GM18870 (cell line): Measurements from ENCODE around the gene ASPG.

Experiments
- ATAC-seq: cut with Tn5 transposase; IDR thresholded peaks from one replicate; pipeline ENCODE4 v1.9.1; 2021; ENCODE audit warnings: moderate library complexity; ENCODE audit not compliant: unreplicated experiment

ASPG gene

DNA sequence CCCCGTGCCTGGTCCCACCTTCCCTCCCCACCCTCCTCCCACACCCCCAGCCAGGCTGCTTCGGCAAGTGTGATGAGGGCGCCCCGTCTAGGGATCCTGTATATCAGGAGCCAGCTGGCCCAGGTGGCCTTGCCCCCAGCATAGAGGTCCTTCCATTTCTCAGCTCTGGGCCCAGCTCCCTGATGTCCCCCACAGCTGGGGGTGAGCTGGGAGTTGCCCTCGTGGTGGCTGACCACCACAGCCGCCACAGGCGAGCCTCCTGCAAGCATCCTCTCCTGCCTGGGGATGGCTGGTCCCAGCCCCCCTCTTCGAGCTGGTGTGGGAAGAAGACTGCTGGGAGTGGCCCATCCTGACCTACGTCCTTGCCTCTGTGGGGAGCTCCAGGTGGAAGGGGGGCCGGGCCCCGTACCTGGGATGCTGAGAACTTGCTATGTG, 7.4 kb downstream of the ASPG start:
- no peak for ATAC-seq

DNA sequence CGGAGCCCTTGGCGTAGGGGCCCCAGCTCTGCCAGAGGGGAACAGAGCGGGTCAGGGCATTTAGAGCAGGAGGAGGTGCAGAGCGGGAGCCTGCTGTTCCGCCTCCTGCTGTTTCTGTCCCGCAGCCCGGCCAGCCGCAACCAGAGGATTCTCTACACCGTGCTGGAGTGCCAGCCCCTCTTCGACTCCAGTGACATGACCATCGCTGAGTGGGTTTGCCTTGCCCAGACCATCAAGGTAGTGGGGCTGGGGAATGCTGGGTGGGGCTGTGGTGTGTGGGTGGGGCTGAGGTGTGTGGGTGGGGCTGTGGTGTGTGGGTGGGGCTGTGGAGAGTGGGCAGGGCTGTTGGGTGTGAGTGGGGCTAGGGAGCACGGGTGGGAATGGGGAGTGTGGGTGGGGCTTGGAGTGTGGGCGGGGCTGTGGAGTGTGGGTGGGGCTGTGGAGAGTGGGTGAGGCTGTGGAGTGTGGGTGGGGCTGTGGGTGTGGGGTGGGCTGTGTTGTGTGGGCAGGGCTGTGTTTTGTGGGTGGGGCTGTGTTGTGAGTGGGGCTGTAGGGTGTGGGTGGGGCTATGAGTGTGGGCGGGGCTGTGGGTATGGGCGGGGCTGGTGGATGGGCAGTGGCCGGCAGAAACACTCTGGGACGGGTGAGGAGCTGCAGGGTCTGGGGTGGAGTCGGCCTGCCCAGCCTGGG, 8.0 kb downstream of the ASPG start:
- ATAC-seq, result no peak

DNA sequence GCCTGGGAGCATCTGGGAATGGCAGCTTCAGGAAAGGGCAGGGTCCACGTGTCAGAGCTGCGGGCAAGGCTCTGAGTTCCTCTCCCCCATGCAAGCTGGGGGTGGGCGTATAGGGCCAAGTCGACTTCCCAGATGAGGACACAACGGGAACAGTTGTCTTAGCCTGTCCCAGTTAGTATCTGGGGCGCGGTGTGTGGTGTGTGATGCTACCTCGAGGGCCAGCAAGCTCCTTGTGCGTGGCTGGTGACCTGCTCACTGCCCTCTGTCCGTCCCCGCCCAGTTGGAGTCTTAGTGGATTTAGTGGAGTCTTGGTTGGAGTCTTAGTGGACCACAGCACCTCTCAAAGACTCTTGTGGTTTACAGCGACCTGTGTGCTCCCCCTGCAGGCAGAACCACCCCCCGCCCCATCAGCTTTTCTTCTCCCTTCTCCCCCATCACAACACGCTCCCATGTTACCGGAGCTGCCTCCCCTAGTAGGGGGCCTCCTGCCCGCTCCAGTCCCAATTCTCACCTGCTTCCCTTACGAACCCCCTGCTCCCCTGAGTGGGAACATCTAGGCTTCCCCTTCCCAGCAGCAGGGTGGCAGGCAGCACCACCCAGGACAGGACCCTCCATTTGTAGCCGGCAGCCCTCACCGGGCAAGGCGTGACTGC, 8.7 kb downstream of the ASPG start:
- no peak for ATAC-seq

DNA sequence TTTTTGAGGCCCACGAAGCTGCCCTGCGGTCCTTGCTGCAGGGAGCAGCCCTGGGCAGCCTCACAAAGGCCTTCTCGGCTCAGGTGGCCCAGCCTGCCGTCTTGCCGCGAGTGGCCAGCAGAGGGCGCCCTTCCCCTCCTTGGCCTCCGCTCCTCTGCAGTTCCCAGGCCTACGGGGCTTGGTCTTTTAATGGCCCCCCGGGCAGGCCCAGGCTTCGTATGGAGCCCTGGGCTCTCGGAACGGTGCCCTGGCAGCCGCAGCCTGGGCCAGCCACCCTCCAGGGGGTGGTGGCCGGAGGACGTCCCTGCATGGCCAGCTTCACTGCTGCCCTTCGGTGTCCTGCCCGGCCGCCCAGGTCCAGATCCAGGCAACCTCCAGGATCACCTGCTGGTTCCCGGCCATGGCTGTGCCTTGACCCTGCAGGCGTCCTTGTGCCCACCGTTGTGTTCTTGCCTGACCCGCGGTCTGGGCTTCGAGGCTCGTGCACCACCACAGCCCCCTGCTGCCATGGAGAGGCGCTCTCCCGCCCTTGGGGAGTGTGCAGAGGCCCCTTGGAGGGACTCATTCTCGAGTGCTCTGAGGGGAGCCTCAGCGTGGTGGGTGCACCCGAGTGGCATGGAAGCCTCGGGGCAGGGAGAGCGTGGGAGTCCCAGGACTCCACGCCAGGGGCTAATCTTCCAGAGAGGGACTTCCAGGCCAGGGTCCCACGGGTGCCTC, 9.4 kb downstream of the ASPG start:
- no peak for ATAC-seq

DNA sequence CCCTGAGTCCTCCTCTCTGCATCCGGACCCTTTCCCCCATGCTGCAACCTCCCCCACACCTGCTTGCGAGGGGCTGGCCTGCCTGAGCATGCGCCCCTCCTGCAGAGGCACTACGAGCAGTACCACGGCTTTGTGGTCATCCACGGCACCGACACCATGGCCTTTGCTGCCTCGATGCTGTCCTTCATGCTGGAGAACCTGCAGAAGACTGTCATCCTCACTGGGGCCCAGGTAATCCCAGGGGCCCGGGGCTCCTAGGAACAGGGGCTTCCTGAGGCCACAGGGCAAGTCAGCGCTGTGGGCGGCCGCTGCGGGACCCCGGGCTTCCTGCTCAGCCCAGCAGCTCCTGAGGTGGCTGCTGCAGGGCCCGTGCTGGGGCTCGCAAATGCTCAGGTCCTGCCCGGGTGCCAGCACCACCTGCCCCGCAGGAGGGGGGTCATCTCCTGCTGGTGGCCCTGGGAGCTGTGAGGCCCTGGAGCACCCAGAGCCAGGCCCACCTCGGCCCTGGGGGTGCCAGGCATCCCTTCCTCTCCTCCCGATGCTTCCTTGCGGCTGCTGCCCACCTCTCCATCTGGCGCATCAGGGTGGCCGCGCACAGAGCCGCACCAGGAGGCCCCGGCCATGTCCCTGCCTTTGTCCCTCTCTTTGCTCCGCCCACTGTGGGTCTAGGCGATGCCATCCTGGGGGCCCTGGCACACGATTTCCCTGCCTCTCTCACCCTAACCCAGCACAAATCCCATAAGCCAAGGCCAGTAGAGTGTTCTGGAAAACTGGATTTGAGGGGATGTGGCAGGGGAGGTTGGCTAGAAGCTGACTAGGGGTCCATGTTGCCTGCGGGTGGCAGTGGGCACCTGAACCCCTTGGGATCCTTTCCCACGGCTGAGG, 10.2 kb downstream of the ASPG start:
- no peak for ATAC-seq

- ATAC-seq, result no peak
These were observed 10.8 kb downstream of the ASPG start for GRCh38 chr14:104096318-104096717.

DNA sequence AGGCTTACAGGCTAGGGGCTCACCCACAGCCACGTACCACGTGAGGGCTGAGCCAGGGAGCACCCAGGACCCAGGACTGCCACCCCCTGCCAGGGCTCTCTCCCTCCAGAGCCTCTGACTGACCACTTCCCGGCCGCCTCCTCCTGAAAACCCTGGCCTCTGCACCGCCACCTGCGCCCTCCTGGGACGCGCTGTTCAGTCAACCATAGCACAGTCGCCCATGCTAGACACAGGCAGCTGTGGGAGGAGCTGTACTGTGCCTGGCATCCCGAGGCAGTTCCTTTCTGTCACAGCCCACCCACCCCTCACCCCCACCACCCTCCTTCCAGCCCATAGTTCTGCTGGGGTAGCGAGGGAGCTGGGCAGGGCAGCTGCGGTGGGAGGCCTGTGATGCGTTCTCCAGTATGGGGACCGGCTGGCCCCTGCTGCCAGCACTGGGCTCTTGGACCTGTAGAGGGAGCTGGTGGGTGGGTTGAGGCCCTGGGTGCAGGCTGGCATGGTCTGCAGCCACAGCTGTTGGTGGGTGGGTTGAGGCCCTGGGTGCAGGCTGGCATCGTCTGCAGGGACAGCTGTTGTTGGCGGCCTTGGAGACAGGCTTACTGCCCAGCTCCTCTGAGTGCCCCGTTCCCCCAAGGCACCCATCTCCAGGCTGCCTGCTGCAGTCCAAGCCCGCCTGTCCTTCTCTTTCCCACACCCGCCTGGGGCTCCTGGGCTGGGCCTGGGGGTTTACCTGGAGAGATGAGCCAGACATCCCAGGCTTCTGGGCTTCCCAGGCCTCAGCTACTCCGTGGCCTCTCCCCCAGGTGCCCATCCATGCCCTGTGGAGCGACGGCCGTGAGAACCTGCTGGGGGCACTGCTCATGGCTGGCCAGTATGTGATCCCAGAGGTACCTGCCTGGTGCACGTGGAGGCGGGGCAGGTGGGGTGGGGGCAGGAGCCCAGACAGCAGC, 11.5 kb downstream of the ASPG start:
- ATAC-seq, result no peak

DNA sequence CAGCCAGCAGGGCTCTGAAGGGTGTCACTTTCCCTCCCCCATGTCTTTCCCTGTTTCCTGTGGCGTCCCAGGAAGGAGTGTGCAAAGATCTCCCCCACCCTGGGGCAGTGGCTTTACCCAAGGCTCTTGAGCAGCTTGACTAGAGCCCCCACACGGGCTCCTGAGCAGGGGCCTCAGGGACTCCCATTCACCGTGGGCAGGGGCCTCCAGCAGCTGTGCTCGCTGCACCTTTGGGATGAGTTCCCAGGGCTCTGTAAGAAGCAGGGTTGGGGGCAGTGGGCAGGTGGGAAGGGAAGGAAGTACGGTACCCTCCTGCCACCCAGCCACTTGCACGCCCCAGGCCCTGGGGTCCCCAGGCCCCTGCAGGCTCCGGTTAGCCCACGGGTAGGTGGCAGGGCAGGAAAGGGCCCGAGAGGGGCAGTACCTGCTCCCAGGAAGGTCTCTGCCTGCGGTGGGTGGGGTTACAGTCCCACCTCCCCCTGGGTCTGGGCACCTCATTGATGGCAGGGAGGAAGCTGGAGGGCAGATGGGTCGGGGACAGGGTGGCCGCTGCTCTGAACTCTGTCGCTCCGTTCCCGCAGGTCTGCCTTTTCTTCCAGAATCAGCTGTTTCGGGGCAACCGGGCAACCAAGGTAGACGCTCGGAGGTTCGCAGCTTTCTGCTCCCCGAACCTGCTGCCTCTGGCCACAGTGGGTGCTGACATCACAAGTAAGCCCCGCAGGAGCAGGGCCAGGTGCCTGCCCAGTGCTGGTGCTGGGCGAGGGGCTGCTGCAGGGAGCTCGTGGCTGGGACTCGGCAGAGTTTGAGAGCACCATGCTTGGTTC, 13.0 kb downstream of the ASPG start:
- ATAC-seq, result no peak

DNA sequence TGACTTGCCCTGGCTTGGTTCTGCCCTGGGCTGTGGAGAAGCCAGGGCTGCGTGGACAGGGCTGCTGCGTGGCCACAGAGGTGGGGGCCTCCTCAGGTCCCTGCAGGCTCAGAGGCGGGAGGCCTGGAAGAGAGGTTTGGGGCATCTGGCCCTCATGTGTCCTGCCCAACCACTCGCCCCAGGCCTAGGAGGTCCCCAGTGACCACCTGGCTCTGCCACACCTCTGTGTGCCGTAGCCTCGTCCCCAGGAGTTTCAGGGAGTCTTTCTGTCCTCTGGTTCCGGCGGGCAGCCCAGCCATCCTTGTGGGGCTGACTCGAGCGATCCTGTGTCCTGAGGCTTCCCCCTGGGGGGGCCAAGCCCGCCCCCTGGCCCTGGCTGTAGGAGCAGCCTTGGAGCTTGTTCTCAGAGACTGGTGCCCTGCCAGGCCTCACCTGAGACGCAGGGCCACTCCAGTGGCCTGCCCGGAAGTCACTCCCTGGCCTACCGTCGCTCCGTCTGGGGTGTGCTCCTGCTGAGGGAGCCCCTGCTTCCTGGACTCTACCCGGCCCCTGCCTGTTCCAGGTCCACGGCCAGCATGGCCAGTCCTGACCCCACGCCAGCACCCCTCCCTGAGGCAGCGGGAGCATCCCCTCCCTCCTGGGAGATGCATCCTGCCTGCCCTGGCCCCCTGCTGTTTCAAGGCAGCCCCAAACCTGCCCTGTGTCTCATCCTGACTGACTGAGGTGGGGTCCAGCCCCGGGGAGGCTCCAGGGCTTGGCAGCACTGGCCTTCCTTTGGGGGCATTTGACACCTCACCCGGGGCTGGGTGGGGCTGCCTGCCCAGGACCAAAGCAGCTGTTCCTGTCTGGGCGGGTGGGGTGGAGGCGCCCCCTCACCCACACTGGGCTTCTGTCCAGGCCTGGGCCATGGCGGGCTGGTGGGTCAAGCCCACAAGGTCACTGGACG, 13.9 kb downstream of the ASPG start:
- no peak for ATAC-seq

- ATAC-seq, result no peak
These were observed 14.9 kb downstream of the ASPG start for GRCh38 chr14:104100171-104101085.

DNA sequence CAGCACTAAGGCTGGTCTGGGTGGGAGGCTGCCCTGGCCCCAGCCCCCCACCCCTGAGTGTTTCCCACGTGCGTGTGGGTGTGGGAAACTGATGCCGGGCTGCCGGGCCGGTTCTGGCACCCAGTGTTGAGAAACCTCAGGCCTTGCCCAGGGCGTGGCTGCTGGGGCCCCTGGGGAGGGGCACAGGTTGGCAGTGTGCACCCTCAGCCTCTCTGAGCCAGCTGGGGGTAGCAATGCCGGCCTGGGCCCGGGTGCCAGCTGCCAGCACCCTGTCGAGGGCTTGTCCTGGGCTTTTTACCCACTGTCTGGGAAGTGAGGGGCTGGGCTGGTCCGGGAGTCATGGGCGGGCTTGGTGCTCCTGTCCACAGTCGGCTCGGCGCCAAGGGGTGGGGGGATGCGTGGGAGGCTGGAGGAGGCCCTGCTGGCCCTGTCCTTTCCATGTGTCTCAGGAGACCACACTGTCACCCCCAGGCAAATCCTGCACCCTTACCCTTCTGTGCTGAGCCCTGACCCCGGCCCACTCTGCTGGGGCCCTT, 15.7 kb downstream of the ASPG start:
- no peak for ATAC-seq

DNA sequence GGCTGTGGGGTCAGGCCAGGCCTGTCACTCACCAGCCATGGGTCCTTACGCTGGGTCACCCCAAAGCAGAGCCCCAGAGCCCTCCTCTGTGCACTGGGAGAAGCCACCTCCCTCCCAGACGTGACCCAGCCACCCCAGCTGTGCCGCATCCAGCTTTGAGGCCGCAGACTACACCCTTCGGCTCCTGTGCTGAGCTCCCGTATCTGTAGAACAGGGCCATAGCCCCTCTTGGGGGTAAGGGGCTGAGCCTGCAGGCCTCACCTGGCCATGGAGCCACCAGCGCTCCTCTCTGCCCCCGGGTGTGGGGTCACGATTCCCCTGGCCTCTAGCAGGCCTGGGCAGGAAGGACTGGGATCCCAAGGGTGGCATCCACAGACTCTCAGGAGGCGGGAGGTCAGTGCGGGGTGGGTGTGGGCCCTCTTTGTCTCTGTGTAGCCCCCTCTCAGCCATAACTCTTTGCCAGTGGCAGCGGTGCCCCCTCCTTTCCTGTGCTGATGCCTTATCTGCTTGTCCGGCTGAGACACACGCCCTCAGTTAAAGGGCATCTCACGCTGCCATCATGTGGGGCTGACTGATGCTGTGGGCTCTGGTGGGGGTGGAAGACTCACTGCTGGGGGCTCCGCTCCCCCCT, 16.3 kb downstream of the ASPG start:
- ATAC-seq, result no peak

DNA sequence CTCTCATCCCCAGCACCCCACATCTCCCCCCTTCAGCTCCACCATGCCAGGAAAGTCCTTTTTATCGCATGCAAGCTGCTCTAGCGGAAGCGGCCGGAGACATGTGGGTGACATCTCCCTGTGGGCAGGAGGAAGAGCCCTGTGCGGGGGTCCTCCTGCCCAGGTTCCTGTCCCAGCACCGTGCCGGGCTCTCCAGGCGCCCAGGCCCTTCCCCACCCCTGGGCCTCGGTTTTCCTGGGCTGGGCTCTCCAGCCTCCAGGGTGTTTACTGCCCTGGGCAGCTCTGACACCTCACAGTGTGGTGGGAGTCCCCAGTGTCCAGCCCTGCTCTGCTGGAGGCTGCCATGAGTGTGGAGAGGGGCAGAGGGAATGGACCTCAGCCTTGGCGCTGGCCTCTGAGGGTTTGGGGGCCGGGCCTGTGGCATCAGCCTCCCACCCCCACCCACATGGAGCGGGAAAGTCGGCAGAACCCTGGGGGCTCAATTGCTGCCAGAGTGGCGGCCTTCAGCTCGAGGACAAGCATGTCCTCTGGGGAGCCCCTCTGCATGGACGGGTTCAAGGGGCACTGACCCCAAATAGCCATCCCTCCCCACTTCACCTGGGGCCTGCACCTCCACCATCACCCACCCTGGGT, 16.9 kb downstream of the ASPG start:
- no peak for ATAC-seq

DNA sequence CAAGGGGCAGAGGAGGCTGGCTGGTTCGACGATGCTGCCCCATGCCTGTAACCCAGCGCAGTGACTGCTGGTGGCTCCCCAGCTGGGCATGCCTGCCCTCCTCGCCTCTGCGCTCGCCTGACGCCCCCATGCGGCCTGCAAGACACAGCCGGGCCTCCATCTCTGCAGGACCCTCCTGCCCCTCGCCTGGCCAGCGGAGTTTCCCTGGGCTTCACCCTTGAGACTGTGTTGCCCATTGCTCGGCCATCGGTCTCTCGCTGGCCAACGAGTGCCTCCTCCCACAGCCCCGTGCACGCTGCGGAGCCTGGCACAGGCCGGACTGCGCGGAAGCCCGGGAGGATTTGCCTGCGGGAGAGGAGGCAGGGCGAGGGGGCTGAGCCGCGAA, 17.6 kb downstream of the ASPG start:
- no peak for ATAC-seq

DNA sequence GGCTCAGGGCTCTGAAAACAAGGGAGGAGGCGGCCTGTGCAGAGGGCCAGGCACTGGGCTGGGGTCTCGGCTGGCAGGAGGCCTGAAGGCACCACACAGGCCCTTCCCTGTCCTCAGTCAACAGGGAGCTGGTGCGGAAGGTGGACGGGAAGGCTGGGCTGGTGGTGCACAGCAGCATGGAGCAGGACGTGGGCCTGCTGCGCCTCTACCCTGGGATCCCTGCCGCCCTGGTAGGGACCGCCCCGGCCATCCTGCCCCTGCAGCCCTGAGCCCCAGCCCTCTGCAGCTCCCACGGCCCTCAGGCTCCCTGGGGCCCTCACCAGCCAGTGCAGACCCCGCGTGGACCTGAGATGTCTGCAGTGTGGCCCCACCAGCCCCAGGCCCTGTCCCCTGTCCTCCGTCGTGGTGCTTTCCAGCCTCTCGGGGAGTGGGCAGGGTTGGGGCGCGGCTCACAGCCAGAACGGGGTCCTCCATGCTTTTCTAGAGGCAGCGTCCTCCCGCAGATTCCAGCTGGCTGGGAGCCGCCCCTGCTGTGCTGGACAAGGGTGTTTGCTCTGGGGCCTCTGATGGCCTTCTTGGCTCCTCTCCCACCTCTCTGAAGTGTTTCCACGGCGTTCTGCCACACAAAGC, 18.1 kb downstream of the ASPG start:
- no peak for ATAC-seq
